K562 (cell line): Measurements from ENCODE around the gene MTREX. TPM values are rescaled to one million over a fixed set of nuclear protein-coding genes. Genes with fewer than 3 reads are reported as not detected.
A peak's percentile ranks its signal among the peaks of the same experiment; 100 is the strongest.

Source experiments
- ATAC-seq: fragments of 200-7000 bp; cut with Tn5 transposase; 3 replicates; pipeline ENCODE4 v1.9.1; 2020; ENCODE audit warnings: moderate library complexity
- BruUV-seq: library from RNA; stranded (reverse); fragments of 400-500 nt; replicated peaks from 2 replicates; lab custom pipeline; 2021; lab: Mats Ljungman, UMichigan
- CTCF ChIA-PET: fragments of 300-600 bp; formaldehyde crosslinking; extraction: SDS; loops from one replicate; lab custom pipeline; 2021; ENCODE audit warnings: low intra/inter-chr PET ratio; lab: Yijun Ruan, JAX
- POLR2A ChIA-PET: fragments of 300-600, 350-650 bp; sonication (Branson Sonifier 250); formaldehyde crosslinking; extraction: SDS; loops from one replicate; lab custom pipeline; 2021; ENCODE audit warnings: antibody characterized with exemption, inconsistent platforms; lab: Yijun Ruan, JAX
- DNase-seq, 4 experiments: peaks; one replicate each; pipeline versions ENCODE4 v3.0.0 to v3.0.0-alpha.2; 2011 to 2018; ENCODE audit warnings: low spot score in 3 of 4, mixed read lengths in 3 of 4; ENCODE audit errors: extremely low read depth in 1 of 4
- FAIRE-seq: peaks from 2 replicates; lab custom pipeline; 2011; peaks lifted over from hg19 to GRCh38; lab: Jason Lieb, UNC
- H2AFZ ChIP-seq: 2 replicates; pipeline ENCODE4 v1.6.0; 2011; ENCODE audit warnings: low read depth, low read length, control low read depth, inconsistent platforms
- H3K27ac ChIP-seq: fragments of 200-600 bp; 3 replicates; pipeline ENCODE4 v1.8.0; 2011; ENCODE audit warnings: low read depth, mild to moderate bottlenecking, control low read depth, inconsistent platforms, low read length, moderate library complexity, mixed read lengths; ENCODE audit errors: extremely low read depth
- H3K27me3 ChIP-seq, 2 experiments: fragments of 300-600 bp in 1 of 2; 2 replicates in 1 of 2; 3 replicates in 1 of 2; pipeline versions ENCODE4 v1.6.0 to v1.8.0; 2011; ENCODE audit warnings: inconsistent platforms in 2 of 2, low read length in 2 of 2, mild to moderate bottlenecking in 1 of 2, mixed read lengths in 1 of 2, moderate library complexity in 1 of 2; ENCODE audit not compliant: control insufficient read depth in 2 of 2, insufficient read depth in 2 of 2
- H3K36me3 ChIP-seq: fragments of 300-600 bp; 3 replicates; pipeline ENCODE4 v1.8.0; 2011; ENCODE audit warnings: mild to moderate bottlenecking, low read length, inconsistent platforms; ENCODE audit not compliant: control insufficient read depth, insufficient read depth
- H3K4me1 ChIP-seq, 2 experiments: fragments of 200-600 bp in 1 of 2; replicated peaks in 1 of 2; 2 replicates in 1 of 2; 3 replicates in 1 of 2; pipeline versions ENCODE4 v1.5.1 to v1.8.0; 2011; ENCODE audit warnings: inconsistent platforms in 2 of 2, low read length in 2 of 2, mild to moderate bottlenecking in 1 of 2, mixed read lengths in 1 of 2, moderate library complexity in 1 of 2; ENCODE audit not compliant: control insufficient read depth in 2 of 2, insufficient read depth in 2 of 2
- H3K4me2 ChIP-seq: 2 replicates; pipeline ENCODE4 v1.6.1; 2011; ENCODE audit warnings: low read length, control low read depth, inconsistent platforms, mixed read lengths; ENCODE audit not compliant: insufficient read depth
- H3K4me3 ChIP-seq: fragments of 200-600 bp; sonication (generic), shearing (Covaris generic); 2 replicates; pipeline ENCODE4 v1.5.1; 2016; ENCODE audit warnings: control low read depth, inconsistent platforms
- H3K79me2 ChIP-seq: fragments of 200-600 bp; 3 replicates; pipeline ENCODE4 v1.8.0; 2011; ENCODE audit warnings: low read length, inconsistent platforms; ENCODE audit not compliant: control insufficient read depth, insufficient read depth
- H3K9ac ChIP-seq, 2 experiments: 2 replicates each; pipeline versions ENCODE4 v1.6.0 to v1.6.1; 2011; ENCODE audit warnings: low read depth in 2 of 2, low read length in 2 of 2, control low read depth in 1 of 2, inconsistent platforms in 1 of 2, mild to moderate bottlenecking in 1 of 2, mixed read lengths in 1 of 2; ENCODE audit not compliant: insufficient read depth in 1 of 2
- H3K9me1 ChIP-seq: one replicate; pipeline ENCODE4 v1.6.0; 2011; ENCODE audit warnings: inconsistent platforms, mild to moderate bottlenecking, low read length, moderate library complexity; ENCODE audit not compliant: control insufficient read depth, insufficient read depth
- H3K9me3 ChIP-seq: replicated peaks from 2 replicates; pipeline ENCODE4 v1.5.1; 2011; ENCODE audit warnings: low read depth, low read length, inconsistent platforms; ENCODE audit not compliant: control insufficient read depth, insufficient read depth
- H4K20me1 ChIP-seq: replicated peaks from 2 replicates; pipeline ENCODE4 v1.6.1; 2011; ENCODE audit warnings: low read length, inconsistent platforms, mixed read lengths; ENCODE audit not compliant: control insufficient read depth, insufficient read depth
- ARID1B ChIP-seq: fragments of 450-650 bp; IDR thresholded peaks from 2 replicates; pipeline ENCODE4 v1.6.1; 2016; ENCODE audit warnings: antibody characterized with exemption, mild to moderate bottlenecking, inconsistent platforms
- CBFA2T3 ChIP-seq: fragments of 450-650 bp; IDR thresholded peaks from 2 replicates; pipeline ENCODE4 v1.6.1; 2017
- CBX5 ChIP-seq: IDR thresholded peaks from 2 replicates; pipeline ENCODE4 v1.6.1; 2014; ENCODE audit warnings: low read depth, borderline replicate concordance
- CC2D1A ChIP-seq: fragments of 450-650 bp; IDR thresholded peaks from 2 replicates; pipeline ENCODE4 v1.6.1; 2017; ENCODE audit warnings: mild to moderate bottlenecking
- CEBPB ChIP-seq: fragments of 450-650 bp; IDR thresholded peaks from 2 replicates; pipeline ENCODE4 v1.6.1; 2016; ENCODE audit warnings: missing genetic modification characterization, missing compliant biosample characterization
- DPF2 ChIP-seq: fragments of 450-650 bp; IDR thresholded peaks from 2 replicates; pipeline ENCODE4 v1.6.1; 2016
- FOSL1 ChIP-seq: fragments of 200-800 bp; sonication (Bioruptor generic); conservative IDR thresholded peaks from 2 replicates; pipeline ENCODE4 v1.6.1; 2016; ENCODE audit warnings: missing genetic modification characterization, missing compliant biosample characterization
- ILF3 ChIP-seq: fragments of 450-650 bp; IDR thresholded peaks from 2 replicates; pipeline ENCODE4 v1.6.1; 2018; ENCODE audit warnings: antibody characterized with exemption, mild to moderate bottlenecking, moderate library complexity, borderline replicate concordance
- JUND ChIP-seq, 2 experiments: IDR thresholded peaks; 2 replicates in 1 of 2; 3 replicates in 1 of 2; pipeline ENCODE4 v1.6.1; 2011; ENCODE audit warnings: borderline replicate concordance in 2 of 2, low read depth in 2 of 2, low read length in 2 of 2, improper control_type of control experiment in 1 of 2, missing biosample characterization in 1 of 2, missing genetic modification characterization in 1 of 2, missing genetic modification reagents in 1 of 2
- KDM1A ChIP-seq, 2 experiments: fragments of 450-650 bp; IDR thresholded peaks; 2 replicates each; pipeline ENCODE4 v1.6.1; 2016; ENCODE audit warnings: mild to moderate bottlenecking in 2 of 2
- KLF1 ChIP-seq: fragments of 450-650 bp; IDR thresholded peaks from 2 replicates; pipeline ENCODE4 v1.6.1; 2016; ENCODE audit warnings: missing genetic modification characterization, missing compliant biosample characterization
- MAZ ChIP-seq, 2 experiments: fragments of 450-650 bp in 1 of 2; sonication (generic) in 1 of 2; formaldehyde crosslinking; IDR thresholded peaks in 1 of 2; conservative IDR thresholded peaks in 1 of 2; 2 replicates each; pipeline versions ENCODE4 v1.4.0 to v1.5.0; 2020; ENCODE audit warnings: mild to moderate bottlenecking in 1 of 2, missing genetic modification reagents in 1 of 2
- NBN ChIP-seq: fragments of 450-650 bp; IDR thresholded peaks from 2 replicates; pipeline ENCODE4 v1.6.1; 2016; ENCODE audit warnings: low read depth, mild to moderate bottlenecking
- NCOR1 ChIP-seq: fragments of 450-650 bp; IDR thresholded peaks from 2 replicates; pipeline ENCODE4 v1.6.1; 2016; ENCODE audit warnings: mild to moderate bottlenecking, moderate library complexity
- POLR2AphosphoS5 ChIP-seq: IDR thresholded peaks from 2 replicates; pipeline ENCODE4 v1.6.1; 2011; ENCODE audit warnings: mild to moderate bottlenecking, low read depth, low read length, moderate library complexity; ENCODE audit not compliant: control insufficient read depth, insufficient read depth
- RBBP5 ChIP-seq: fragments of 200-600 bp; sonication (generic); IDR thresholded peaks from 2 replicates; pipeline ENCODE4 v1.6.1; 2012; ENCODE audit warnings: borderline replicate concordance, mild to moderate bottlenecking, low read length, control low read depth, inconsistent platforms; ENCODE audit not compliant: insufficient read depth, poor library complexity, severe bottlenecking
- TAL1 ChIP-seq: fragments of 450-650 bp; IDR thresholded peaks from 2 replicates; pipeline ENCODE4 v1.6.1; 2016; ENCODE audit warnings: mild to moderate bottlenecking
- TCF3 ChIP-seq: sonication (generic); formaldehyde crosslinking; IDR thresholded peaks from 2 replicates; pipeline ENCODE4 v1.4.0; 2020; ENCODE audit warnings: mild to moderate bottlenecking, missing genetic modification reagents
- ZNF253 ChIP-seq: fragments of 250-450 bp; sonication (Bioruptor Pico); conservative IDR thresholded peaks from 2 replicates; pipeline ENCODE4 v1.6.1; 2021; ENCODE audit warnings: mild to moderate bottlenecking
- ZNF324 ChIP-seq: fragments of 250-450 bp; sonication (Bioruptor Pico); IDR thresholded peaks from 2 replicates; pipeline ENCODE4 v1.4.0; 2020; ENCODE audit warnings: mild to moderate bottlenecking
- ZNF707 ChIP-seq: fragments of 250-450 bp; sonication (Bioruptor Pico); conservative IDR thresholded peaks from 2 replicates; pipeline ENCODE4 v1.8.0; 2022; ENCODE audit warnings: inconsistent platforms, mild to moderate bottlenecking, moderate library complexity
- in situ Hi-C: fragments of 300-500 bp; cut with MboI; formaldehyde crosslinking; loops from 4 replicates; pipeline ENCODE4 v1.15.0; 2018; ENCODE audit warnings: inconsistent platforms, mixed read lengths
- intact Hi-C: fragments of 100-400 bp; cut with micrococcal nuclease; formaldehyde crosslinking; loops from 2 replicates; pipeline ENCODE4 v1.14.2; 2022
- polyA plus RNA-seq, 8 experiments: library from polyadenylated mRNA; depleted of rRNA in 4 of 8; stranded (reverse) in 5 of 8; unstranded in 3 of 8; fragments of >200 nt; fragmentation: Nextera tagmentation in 2 of 8; fragmentation: Illumina TruSeq in 1 of 8; extraction: Ambion mirVana in 2 of 8; extraction: Trizol in 1 of 8; gene quantifications; 2 replicates each; pipeline versions ENCODE4 v1.2.1 to v1.2.3, GENCODE V29; 2011 to 2014; ENCODE audit warnings: inconsistent platforms in 1 of 8, missing spikeins in 1 of 8
- total RNA-seq, 7 experiments: library from RNA; depleted of rRNA in 6 of 7; stranded (reverse); fragments of >200 nt in 6 of 7; fragmentation: Illumina TruSeq in 2 of 7; extraction: Trizol in 2 of 7; gene quantifications; 2 replicates each; pipeline versions ENCODE4 v1.2.1 to v1.2.3, GENCODE V29; 2011 to 2021; ENCODE audit warnings: low replicate concordance in 1 of 7
- TF ChIP-seq, protein P1 (sequence below), 2 experiments: fragments of 150-350 bp in 1 of 2; IDR thresholded peaks; 2 replicates each; pipeline ENCODE4 v1.6.1; 2012 to 2016; ENCODE audit warnings: low read depth in 2 of 2, low read length in 2 of 2, mild to moderate bottlenecking in 1 of 2, moderate library complexity in 1 of 2

MTREX gene
- total and polyA plus RNA-seq, 9 of the 15 experiments (the other 6 are each of a cell fraction or from before 2014, with no cell fraction given), result 52.9 to 193 (median 150) TPM

GRCh38 chr5:55316289-55316688 lies 8.5 kb downstream of the MTREX start (continued):
- TF ChIP-seq CBX5 (0 out of 2 replicates have a peak, but pooled peaks have one; percentile 21), KLF1 (no peak), MAZ (CRISPR knock-in tag; conservative IDR thresholded peaks at IDR 0.05 in 1 of 2, IDR thresholded peaks at IDR 0.05 in 1 of 2) (no peak), ZNF324 (CRISPR knock-in tag) (peak; percentile 91), NBN (no peak), ILF3 (no peak), FOSL1 (tag) (no peak), RBBP5 (no peak), JUND (IDR thresholded peaks at IDR 0.05; ENCODE audit: borderline replicate concordance, low read depth, low read length) (0 out of 2 replicates have a peak, but pooled peaks have one; percentile 12), JUND (tag; IDR thresholded peaks at IDR 0.05; ENCODE audit: borderline replicate concordance, low read depth, low read length) (no peak)

DNA sequence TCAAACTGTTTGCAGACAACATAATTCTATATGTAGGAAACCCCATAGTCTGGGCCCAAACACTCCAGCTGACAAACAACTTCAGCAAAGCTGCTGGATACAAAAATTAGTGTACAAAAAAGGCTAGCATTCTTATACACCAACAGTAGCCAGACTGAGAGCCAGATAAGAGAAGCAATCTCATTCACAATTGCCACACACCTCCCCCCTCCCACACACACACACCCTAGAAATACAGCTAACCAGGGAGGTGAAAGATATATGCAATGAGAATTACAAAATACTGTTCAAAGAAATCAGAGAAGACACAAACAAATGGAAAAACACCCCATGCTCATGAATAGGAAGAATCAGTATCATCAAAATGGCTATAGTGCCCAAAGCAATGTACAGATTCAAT lies 9.0 kb downstream of the MTREX start:
- ChIA-PET CTCF (no interaction called here), POLR2A (no interaction called here)
- FAIRE-seq, result peak; percentile 54
- in situ Hi-C loops (no loop called here), intact Hi-C loops (no loop called here)
- no peak overlapping the region for H2AFZ ChIP-seq
- H3K27me3 ChIP-seq, result no peaks in the 10 kb centered on the region
- H3K4me3 ChIP-seq, result no peak overlapping the region
- BruUV-seq, result no TSS peak
- no peaks in the 10 kb centered on the region for H3K9me1 ChIP-seq
- H3K36me3 ChIP-seq, result peaks cover 28% of the 10 kb centered on the region
- no peak overlapping the region for H3K9ac ChIP-seq
- peak in 1 of 4 experiments; percentile 39 for DNase-seq
- H3K4me1 ChIP-seq, result no peaks in the 10 kb centered on the region; a peak in 1 of 5 replicates
- no peak overlapping the region for H3K27ac ChIP-seq
- peaks cover 4% of the 10 kb centered on the region; the same call in 1 of the 2 replicates for H3K9me3 ChIP-seq
- no peak overlapping the region for H3K4me2 ChIP-seq
- peaks cover 99% of the 10 kb centered on the region for H3K79me2 ChIP-seq
- peak; percentile 61 for ATAC-seq
- H4K20me1 ChIP-seq, result no peaks in the 10 kb centered on the region
- TF ChIP-seq CBFA2T3, result peak; percentile 74
- peak; percentile 68 for TF ChIP-seq CEBPB (tag)
- TF ChIP-seq NCOR1, result peak; percentile 16; the same call in 1 of the 2 replicates
- TF ChIP-seq POLR2AphosphoS5, result 0 out of 2 replicates have a peak, but pooled peaks have one; percentile 34
- TF ChIP-seq TAL1, result peak; percentile 45; the same call in 1 of the 2 replicates
- TF ChIP-seq TCF3, result peak; percentile 57
- peak; percentile 37; the same call in 1 of the 2 replicates for TF ChIP-seq DPF2
- no peak for TF ChIP-seq ZNF253 (CRISPR knock-in tag)
- TF ChIP-seq, protein P1, sequence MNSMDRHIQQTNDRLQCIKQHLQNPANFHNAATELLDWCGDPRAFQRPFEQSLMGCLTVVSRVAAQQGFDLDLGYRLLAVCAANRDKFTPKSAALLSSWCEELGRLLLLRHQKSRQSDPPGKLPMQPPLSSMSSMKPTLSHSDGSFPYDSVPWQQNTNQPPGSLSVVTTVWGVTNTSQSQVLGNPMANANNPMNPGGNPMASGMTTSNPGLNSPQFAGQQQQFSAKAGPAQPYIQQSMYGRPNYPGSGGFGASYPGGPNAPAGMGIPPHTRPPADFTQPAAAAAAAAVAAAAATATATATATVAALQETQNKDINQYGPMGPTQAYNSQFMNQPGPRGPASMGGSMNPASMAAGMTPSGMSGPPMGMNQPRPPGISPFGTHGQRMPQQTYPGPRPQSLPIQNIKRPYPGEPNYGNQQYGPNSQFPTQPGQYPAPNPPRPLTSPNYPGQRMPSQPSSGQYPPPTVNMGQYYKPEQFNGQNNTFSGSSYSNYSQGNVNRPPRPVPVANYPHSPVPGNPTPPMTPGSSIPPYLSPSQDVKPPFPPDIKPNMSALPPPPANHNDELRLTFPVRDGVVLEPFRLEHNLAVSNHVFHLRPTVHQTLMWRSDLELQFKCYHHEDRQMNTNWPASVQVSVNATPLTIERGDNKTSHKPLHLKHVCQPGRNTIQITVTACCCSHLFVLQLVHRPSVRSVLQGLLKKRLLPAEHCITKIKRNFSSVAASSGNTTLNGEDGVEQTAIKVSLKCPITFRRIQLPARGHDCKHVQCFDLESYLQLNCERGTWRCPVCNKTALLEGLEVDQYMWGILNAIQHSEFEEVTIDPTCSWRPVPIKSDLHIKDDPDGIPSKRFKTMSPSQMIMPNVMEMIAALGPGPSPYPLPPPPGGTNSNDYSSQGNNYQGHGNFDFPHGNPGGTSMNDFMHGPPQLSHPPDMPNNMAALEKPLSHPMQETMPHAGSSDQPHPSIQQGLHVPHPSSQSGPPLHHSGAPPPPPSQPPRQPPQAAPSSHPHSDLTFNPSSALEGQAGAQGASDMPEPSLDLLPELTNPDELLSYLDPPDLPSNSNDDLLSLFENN (IDR thresholded peaks at IDR 0.05; ENCODE audit: low read depth in 2 of 2, low read length in 2 of 2), result no peak
- no peak for TF ChIP-seq ZNF707 (CRISPR knock-in tag)
- TF ChIP-seq CC2D1A, result no peak
- peak in 1 of 2 experiments; percentile 29; a peak in 2 of 4 replicates for TF ChIP-seq KDM1A (IDR thresholded peaks at IDR 0.05)
- peak; percentile 60; the same call in 1 of the 2 replicates for TF ChIP-seq ARID1B
